HG02798 (cell line): ENCODE data around the gene CDK8.

Experiments
- ATAC-seq: cut with Tn5 transposase; IDR thresholded peaks from one replicate; pipeline ENCODE4 v1.9.1; 2021; ENCODE audit warnings: mild to moderate bottlenecking; ENCODE audit not compliant: unreplicated experiment, poor library complexity

Gene CDK8

GRCh38 chr13:26253787-26254582 is at the start of gene CDK8:
Gene CDK8 (plus strand): TSS chr13:26254129. CDS start chr13:26254642, 513 bp downstream.
- peak; percentile 89 for ATAC-seq

DNA sequence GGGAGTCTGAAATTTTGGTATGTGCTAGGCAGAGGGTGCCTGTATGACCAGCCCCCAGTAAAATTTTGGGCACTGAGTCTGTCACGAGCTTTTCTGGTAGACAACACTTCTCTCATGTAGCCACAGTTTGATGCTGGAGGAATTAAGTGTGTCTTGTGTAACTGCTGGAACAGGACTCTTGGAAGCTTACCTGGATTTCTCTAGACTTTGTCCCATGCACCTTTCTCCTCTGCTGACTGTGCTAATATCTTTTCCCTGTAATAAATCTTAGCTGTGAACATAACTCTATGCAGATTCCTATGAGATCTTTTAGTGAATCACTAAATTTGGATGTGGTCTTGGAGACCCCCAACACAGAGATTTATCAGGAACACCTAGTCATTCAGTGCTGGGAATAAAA is 45.6 kb upstream of the CDK8 start:
- no peak for ATAC-seq

- ATAC-seq = no peak
Measured at GRCh38 chr13:26213345-26213744, 40.6 kb upstream of the CDK8 start.

GRCh38 chr13:26213982-26214381 is 39.9 kb upstream of the CDK8 start:
- ATAC-seq = no peak

DNA sequence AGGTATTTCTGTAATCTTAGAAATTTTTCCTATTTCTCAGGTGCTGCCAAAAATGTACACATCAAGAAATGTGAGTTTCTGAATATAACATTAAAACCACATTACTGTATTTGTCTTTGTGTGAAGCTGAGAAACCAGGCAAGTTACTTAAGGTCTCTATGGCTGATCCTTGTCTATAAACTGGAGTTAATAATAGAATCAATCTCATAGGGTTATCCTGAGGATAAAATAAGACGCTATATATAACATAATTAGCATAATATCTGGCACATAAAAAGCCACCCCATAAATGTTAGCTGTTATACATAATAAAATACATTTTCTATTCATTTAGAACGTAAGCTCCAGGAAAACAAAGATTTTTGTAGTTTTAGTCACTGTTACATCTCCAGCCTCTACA is 37.9 kb upstream of the CDK8 start:
- ATAC-seq = no peak

DNA sequence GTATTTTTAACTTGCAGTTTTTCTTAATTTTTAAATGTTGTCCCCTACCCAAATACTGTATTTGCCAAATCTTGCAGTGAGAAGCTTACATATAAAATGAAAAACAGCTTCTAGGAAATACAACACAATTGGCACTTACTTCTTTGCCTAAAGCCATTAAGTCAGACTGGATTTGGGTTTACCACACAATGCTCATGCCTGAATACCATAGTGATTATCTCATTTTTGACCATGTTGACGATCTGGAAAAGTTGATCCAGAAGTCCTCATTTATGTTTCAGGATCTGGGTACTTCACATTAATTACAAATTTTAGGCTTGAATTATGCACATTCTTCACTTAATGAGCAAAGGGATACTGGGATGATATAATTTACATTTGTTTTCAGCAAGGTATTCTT is 34.2 kb upstream of the CDK8 start:
- ATAC-seq = no peak

DNA sequence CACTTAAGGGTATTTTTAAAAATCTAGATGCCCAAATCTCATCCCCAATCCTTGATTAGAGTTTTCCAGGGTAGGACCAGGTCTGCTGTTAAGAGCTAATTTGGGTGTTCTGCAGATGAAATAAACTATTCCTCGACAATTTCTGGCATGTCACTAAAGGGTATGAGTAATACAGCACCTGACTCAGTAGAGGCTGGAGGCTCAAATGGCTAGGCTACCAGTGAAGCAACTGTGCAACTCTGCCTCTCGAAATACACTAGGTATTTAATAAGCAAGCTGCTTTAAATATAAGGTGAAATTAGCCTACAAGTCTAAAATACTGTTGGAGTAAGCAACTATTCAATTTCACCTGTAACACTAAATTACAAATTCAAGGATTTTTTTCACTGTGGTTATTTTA is 33.4 kb upstream of the CDK8 start:
- ATAC-seq = no peak

- ATAC-seq = peak; percentile 23
Measured at GRCh38 chr13:26221399-26221720, 32.6 kb upstream of the CDK8 start.

GRCh38 chr13:26221721-26222519 is 32.0 kb upstream of the CDK8 start, which contains the start of gene RNF6:
Gene RNF6 (minus strand): TSS chr13:26222314. CDS start chr13:26219649, 2,665 bp downstream.
- peak; percentile 98 for ATAC-seq

GRCh38 chr13:26222520-26223046 is 31.3 kb upstream of the CDK8 start:
- ATAC-seq = peak; percentile 51

DNA sequence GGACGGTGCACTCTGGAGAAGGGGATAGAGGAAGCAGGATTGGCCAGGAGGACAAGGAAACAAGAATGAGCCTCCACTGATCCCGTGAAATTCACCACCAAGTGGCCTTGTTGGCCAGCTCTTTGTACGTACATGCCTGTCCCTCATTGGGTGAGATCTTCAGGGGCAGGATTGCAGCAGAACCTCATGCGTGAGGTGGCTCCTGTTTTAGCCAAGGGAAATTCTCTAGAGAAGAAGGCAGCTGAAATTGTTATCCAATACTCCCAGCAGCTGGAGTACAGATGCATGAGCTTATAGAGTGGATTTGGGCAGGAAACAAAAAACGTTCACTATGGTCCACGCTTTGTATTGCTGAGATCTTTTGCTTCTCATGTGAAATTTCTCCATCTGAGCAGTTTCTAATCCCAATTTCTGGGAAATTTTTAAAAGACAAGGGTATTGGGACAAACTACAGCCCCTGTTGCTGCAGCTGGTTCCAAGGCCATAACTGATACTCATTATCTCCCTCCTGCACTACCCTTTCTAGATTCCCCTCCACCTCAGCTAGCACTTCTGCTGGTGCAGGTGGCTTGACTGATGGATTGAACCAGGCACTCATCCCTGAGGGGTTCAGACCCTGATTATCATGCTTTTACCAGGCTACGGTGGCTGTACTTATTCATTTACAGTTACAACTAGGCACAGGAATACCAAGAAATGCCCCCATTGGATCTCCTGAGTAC is 27.9 kb upstream of the CDK8 start:
- ATAC-seq = no peak

DNA sequence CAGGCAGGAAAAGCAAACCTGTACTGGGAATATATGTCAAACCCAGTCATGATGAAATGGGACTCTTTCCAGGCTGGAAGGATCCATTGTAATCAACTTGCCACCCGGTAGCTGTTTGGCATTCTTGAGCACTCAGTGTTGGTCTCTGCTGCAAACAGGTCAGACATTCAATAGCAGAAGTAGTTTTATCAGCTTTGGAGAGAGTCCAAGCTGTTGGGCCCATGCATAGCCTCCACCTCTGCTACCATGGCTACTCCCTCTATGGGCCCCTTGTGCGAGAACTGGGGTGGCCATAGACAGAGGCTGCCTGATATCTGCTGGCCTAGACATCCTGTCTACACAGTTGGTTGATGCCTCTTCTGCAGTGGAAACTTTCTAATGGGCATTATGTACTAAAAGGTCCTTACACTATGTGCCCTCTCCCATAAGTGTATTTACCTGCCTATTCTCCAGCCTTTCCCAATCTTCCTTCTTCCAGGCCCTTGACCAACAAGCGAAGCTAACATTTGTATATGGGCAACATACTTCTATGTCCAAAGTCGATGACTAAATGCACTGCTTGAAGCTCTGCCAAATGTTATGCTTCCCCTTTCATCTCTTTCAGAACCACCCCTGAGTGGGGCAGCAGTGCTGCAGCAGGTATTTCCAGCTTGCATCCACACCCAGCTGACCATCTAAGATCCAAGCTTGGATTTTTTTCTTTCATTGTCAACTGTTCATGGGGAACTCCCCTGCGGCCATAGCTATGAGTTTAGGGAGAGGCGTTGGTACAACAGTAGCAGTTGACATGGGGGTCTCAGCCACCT is 26.6 kb upstream of the CDK8 start:
- no peak for ATAC-seq

DNA sequence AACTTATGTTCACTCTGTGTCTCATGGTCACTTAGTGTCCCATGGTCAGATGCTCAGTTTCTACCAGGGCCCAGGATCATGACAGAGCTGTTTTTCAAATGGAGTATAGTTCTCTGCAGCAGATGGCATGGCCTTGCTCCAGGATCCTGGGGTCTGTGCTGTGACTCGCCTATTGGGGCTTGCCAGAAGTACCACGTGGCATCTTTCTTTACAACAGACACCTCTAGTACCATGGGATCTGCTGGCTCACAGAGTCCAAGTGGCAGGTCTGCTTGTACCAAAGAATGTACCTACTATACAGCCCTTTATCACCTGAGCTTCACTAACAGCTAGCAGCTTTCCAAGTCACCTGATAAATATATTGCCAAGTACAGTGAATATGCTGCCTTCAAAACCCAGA is 25.8 kb upstream of the CDK8 start:
- ATAC-seq = no peak

- no peak for ATAC-seq
Measured at GRCh38 chr13:26229080-26229615, 24.8 kb upstream of the CDK8 start.

- ATAC-seq = no peak
Measured at GRCh38 chr13:26230703-26231102, 23.2 kb upstream of the CDK8 start.

DNA sequence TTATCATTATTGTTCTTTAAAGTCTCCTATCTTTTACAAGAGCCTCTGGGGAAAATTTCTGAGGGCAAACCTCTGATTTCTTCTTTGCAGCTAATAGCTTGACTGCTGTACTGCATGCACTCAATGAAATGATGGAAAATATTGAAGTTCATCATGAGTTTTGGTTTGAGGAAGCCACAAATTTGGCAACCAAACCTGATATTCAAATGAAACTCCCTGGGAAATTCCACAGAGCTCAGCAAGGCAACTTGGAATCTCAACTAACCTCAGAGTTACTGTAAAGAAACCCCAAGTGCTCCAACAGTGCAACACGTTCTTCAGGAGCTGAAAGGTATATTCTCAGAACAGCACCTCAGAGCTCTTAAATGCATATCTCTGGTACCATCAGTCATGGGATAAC is 17.6 kb upstream of the CDK8 start:
- no peak for ATAC-seq

DNA sequence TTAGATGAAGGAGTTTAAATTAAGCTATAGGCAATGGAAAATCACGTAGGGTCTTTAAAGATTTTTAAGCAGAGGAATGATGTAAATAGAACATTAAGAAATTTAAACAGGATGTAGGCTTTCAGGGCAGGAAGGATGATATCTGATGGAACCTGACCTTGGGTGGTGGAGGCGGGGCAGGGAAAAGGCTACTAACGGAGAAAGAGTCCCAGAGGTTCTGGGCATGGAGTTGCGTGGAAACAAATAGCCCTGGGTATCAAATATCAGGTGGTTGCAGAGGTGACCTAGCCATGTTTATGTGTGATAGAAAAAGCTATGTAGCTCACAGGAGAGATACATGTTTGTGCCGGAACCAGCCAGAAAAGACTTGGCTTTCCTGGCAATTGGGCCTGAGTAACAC is 7.8 kb upstream of the CDK8 start:
- ATAC-seq = no peak

- no peak for ATAC-seq
Measured at GRCh38 chr13:26247011-26247410, 6.9 kb upstream of the CDK8 start.

GRCh38 chr13:26247608-26248007 is 6.3 kb upstream of the CDK8 start:
- ATAC-seq = no peak

DNA sequence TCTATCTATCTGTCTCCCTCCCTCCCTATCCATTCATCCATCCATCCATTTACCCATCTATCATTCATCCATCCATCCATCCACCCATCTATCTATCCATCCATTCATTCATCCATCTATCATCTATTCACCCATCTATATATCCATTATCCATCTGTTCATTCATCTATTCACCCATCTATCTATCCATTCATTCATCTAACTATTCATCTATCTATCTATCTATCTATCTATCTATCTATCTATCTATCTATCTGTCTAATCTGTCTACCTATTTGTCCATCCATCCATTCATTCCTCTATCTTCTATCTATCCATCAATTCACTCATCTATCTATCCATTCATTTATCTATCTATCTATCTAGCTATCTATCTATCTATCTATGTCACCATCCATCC is 4.4 kb upstream of the CDK8 start:
- no peak for ATAC-seq
